ENCODE results near the gene ZDHHC6.

The ZDHHC6 gene, protein sequence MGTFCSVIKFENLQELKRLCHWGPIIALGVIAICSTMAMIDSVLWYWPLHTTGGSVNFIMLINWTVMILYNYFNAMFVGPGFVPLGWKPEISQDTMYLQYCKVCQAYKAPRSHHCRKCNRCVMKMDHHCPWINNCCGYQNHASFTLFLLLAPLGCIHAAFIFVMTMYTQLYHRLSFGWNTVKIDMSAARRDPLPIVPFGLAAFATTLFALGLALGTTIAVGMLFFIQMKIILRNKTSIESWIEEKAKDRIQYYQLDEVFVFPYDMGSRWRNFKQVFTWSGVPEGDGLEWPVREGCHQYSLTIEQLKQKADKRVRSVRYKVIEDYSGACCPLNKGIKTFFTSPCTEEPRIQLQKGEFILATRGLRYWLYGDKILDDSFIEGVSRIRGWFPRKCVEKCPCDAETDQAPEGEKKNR

DNA sequence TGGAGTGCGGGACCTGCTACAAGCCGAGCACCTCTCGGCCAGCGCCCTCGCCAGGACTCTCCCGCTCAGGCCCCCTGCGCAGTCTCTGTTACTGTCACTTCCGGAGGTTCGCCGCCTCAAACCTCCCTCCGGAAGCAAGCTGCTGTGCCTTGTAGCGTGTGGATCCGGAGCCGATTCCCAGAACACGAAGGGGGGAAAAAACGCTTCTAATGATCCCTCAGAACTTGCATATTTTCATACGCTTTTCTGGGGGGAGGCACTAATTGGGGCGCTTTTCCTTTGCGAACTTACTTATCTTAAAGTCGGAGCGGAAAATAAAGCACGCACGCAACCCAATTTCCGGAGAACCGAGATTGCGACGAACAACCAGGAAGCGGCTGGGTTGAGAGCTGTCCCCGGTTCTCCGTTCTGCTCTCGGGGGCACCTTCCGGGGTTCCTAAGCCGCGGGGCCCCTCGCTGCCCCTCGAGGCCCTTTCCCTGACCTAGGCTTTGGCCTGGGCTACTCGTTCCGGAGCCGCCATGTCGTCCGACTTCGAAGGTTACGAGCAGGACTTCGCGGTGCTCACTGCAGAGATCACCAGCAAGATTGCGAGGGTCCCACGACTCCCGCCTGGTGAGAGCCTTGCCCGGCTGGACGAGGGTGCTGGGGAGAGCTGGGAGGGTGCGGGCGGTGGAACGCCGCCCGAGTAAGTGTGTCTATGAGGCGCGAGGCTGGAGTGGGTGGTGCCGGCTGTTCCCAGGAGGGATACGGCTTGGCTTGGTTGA lies at the start of gene ZDHHC6, which contains the start of gene VTI1A:
Gene ZDHHC6 (minus strand): TSS at position 60 of the 765 bp plus-strand sequence. CDS start 1,478 bp downstream, outside the sequence.
Gene VTI1A (plus strand): TSS at position 361 of the 765 bp plus-strand sequence. CDS start 159 bp downstream, at position 520.
- Histone ChIP-seq H4K20me1 (ENCODE audit: insufficient read depth, low read length) (no peaks in the 10 kb centered on the region), H3K4me1 (ENCODE audit: low read length) (peaks cover 6% of the 10 kb centered on the region; the same call in 1 of the 2 replicates), H3K27me3 (replicated peaks; ENCODE audit: insufficient read depth, low read length) (no peaks in the 10 kb centered on the region), H3F3A (ENCODE audit: insufficient read depth, low read length) (no peaks in the 10 kb centered on the region), H3K27ac (ENCODE audit: low read length) (peak within 1 kb of the TSS; percentile 71; the same call in 1 of the 2 replicates), H3K4me3 (ENCODE audit: low read length) (peak within 1 kb of the TSS; percentile 99), H3K9me2 (replicated peaks; ENCODE audit: insufficient read depth, low read length) (no peaks in the 10 kb centered on the region), H3K9me3 (replicated peaks; ENCODE audit: insufficient read depth, low read length) (no peaks in the 10 kb centered on the region), H3K4me2 (ENCODE audit: low read depth, low read length) (peak within 1 kb of the TSS; percentile 53), H2AFZ (ENCODE audit: low read length) (peak within 1 kb of the TSS; percentile 100), H3K9ac (ENCODE audit: low read length) (peak within 1 kb of the TSS; percentile 95), H3K36me3 (replicated peaks; ENCODE audit: insufficient read depth, low read length) (no peaks in the 10 kb centered on the region), H3K79me2 (ENCODE audit: low read length) (peaks cover 58% of the 10 kb centered on the region)
- TF ChIP-seq EZH2 (optimal IDR thresholded peaks at IDR 0.05; ENCODE audit: low read depth, low read length), result no peak
- TF ChIP-seq, protein P1, sequence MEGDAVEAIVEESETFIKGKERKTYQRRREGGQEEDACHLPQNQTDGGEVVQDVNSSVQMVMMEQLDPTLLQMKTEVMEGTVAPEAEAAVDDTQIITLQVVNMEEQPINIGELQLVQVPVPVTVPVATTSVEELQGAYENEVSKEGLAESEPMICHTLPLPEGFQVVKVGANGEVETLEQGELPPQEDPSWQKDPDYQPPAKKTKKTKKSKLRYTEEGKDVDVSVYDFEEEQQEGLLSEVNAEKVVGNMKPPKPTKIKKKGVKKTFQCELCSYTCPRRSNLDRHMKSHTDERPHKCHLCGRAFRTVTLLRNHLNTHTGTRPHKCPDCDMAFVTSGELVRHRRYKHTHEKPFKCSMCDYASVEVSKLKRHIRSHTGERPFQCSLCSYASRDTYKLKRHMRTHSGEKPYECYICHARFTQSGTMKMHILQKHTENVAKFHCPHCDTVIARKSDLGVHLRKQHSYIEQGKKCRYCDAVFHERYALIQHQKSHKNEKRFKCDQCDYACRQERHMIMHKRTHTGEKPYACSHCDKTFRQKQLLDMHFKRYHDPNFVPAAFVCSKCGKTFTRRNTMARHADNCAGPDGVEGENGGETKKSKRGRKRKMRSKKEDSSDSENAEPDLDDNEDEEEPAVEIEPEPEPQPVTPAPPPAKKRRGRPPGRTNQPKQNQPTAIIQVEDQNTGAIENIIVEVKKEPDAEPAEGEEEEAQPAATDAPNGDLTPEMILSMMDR (IDR thresholded peaks at IDR 0.05; ENCODE audit: low read length), result peak; percentile 33
- DNase-seq, result peak; percentile 87

DNA sequence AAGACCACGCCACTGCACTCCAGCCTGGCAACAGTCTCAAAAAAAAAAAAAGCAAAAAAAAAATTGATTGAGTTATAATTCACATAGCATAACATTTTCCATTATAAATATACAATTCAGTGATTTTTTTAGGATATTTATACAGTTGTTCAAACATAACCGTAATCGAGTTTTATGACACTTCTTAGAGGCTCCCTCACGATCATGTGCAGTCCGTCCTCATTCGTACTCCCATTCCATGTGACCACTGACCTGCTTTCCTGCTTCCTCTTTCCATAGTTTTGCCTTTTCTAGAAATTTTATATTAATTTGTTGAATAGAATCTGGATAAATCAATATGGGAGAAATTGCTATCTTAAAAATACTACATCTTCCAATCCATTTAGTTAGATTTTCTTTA lies 46.0 kb upstream of the ZDHHC6 start:
- Histone ChIP-seq H3F3A (ENCODE audit: insufficient read depth, low read length) (no peaks in the 10 kb centered on the region), H3K79me2 (ENCODE audit: low read length) (no peaks in the 10 kb centered on the region), H4K20me1 (ENCODE audit: insufficient read depth, low read length) (no peaks in the 10 kb centered on the region), H3K4me1 (ENCODE audit: low read length) (no peaks in the 10 kb centered on the region), H3K4me3 (ENCODE audit: low read length) (no peak overlapping the region), H2AFZ (ENCODE audit: low read length) (no peak overlapping the region), H3K9me3 (replicated peaks; ENCODE audit: insufficient read depth, low read length) (no peaks in the 10 kb centered on the region), H3K9me2 (replicated peaks; ENCODE audit: insufficient read depth, low read length) (no peaks in the 10 kb centered on the region), H3K9ac (ENCODE audit: low read length) (no peak overlapping the region), H3K36me3 (replicated peaks; ENCODE audit: insufficient read depth, low read length) (no peaks in the 10 kb centered on the region), H3K4me2 (ENCODE audit: low read depth, low read length) (no peak overlapping the region), H3K27ac (ENCODE audit: low read length) (no peak overlapping the region), H3K27me3 (replicated peaks; ENCODE audit: insufficient read depth, low read length) (no peaks in the 10 kb centered on the region)
- TF ChIP-seq, protein P1 (IDR thresholded peaks at IDR 0.05; ENCODE audit: low read length), result no peak
- TF ChIP-seq EZH2 (optimal IDR thresholded peaks at IDR 0.05; ENCODE audit: low read depth, low read length), result no peak
- no peak for TF ChIP-seq EZH2phosphoT487 (IDR thresholded peaks at IDR 0.05; ENCODE audit: low read length)
- no peak for DNase-seq

DNA sequence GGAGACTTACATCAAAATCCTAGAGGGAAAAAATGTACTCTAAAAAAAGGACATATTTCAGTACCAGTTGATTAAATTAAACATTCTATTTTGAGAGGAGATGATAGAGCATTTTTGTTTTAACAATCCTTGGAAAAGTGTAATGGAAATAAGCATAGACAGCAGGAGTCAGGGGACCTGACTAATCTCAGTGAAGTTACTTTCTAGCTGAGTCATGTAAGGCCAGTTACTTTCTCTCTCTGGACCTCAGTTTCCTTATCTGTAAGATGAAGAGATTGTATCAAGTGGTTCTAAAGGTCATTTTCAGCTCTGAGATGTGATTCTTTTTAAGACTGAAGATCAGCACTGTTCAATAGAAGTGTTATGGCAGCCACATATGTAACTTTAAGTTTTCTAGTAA lies 44.4 kb upstream of the ZDHHC6 start:
- H3K79me2 ChIP-seq (ENCODE audit: low read length), result no peaks in the 10 kb centered on the region
- H3F3A ChIP-seq (ENCODE audit: insufficient read depth, low read length), result no peaks in the 10 kb centered on the region
- H2AFZ ChIP-seq (ENCODE audit: low read length), result no peak overlapping the region
- no peaks in the 10 kb centered on the region for H4K20me1 ChIP-seq (ENCODE audit: insufficient read depth, low read length)
- H3K36me3 ChIP-seq (replicated peaks; ENCODE audit: insufficient read depth, low read length), result no peaks in the 10 kb centered on the region
- H3K27me3 ChIP-seq (replicated peaks; ENCODE audit: insufficient read depth, low read length), result no peaks in the 10 kb centered on the region
- no peaks in the 10 kb centered on the region for H3K9me3 ChIP-seq (replicated peaks; ENCODE audit: insufficient read depth, low read length)
- H3K9ac ChIP-seq (ENCODE audit: low read length), result no peak overlapping the region
- no peak overlapping the region for H3K27ac ChIP-seq (ENCODE audit: low read length)
- no peaks in the 10 kb centered on the region for H3K4me1 ChIP-seq (ENCODE audit: low read length)
- no peaks in the 10 kb centered on the region for H3K9me2 ChIP-seq (replicated peaks; ENCODE audit: insufficient read depth, low read length)
- no peak for TF ChIP-seq EZH2 (optimal IDR thresholded peaks at IDR 0.05; ENCODE audit: low read depth, low read length)
- no peak for TF ChIP-seq EZH2phosphoT487 (IDR thresholded peaks at IDR 0.05; ENCODE audit: low read length)
- TF ChIP-seq, protein P1 (IDR thresholded peaks at IDR 0.05; ENCODE audit: low read length), result no peak
- DNase-seq, result no peak
- H3K4me3 ChIP-seq (ENCODE audit: low read length), result no peak overlapping the region
- H3K4me2 ChIP-seq (ENCODE audit: low read depth, low read length), result no peak overlapping the region
